Activated CD4-positive, alpha-beta T cell treated with anti-CD3 and anti-CD28 coated beads, Interleukin-2, amount 50 U/mL, for 1 hour (primary cell): ENCODE measurements around the gene RCL1.
"Not testable (repeated sequence)": the region's sequence is repeated elsewhere in the genome, so short reads cannot be mapped to it uniquely, and the experiment has no call there.

ENCODE experiments used
- DNase-seq: peaks from one replicate; pipeline ENCODE4 v3.0.0-alpha.2; 2020

RCL1 gene

DNA sequence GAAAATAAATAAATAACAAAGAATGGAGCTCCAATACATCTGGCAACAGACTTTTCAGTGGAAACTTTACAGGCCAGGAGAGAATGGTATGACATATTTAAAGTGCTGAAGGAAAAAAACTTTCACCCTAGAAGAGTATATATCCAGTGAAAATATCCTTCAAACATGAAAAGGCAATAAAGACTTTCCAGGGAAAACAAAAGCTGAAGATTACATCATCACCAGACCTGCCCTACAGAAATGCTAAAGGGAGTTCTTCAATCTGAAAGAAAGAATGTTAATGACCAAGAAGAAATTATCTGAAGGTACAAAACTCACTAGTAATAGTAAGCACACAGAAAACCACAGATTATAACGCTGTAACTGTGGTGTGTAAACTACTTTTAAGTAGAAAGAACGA is 8.3 kb upstream of the RCL1 start:
- no peak for DNase-seq

DNA sequence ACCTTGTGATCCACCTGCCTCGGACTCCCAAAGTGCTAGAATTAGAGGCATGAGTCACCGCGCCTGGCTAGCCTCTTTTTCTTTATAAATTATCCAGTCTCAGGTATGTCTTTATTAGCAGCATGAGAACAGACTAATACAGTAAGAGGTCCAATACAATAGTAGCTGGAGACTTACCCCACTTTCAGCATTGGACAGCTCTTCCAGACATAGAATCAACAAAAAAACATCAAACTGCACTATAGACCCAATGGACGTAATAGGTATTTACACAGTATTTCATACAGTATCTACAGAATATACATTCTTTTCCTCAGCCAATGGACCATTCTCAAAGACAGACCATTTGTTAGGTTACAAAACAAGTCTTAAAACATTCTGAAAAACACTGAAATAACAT is 6.1 kb upstream of the RCL1 start:
- DNase-seq, result no peak

DNA sequence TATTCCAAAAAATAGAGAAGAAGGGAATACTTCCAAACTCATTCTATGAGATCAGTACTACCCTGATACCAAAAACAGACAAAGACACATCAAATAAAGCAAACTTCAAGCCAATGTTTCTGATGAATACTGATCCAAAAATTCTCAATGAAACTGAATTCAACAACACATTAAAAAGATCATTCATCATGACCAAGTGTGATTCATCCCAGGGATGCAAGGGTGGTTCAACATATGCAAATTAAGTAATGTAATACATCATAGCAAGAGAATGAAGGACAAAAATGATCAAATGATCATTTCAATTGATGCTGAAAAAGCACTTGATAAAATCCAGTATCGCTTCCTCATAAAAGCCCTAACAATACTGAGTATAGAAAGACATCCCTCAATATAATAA is 4.9 kb upstream of the RCL1 start:
- DNase-seq, result no peak

DNA sequence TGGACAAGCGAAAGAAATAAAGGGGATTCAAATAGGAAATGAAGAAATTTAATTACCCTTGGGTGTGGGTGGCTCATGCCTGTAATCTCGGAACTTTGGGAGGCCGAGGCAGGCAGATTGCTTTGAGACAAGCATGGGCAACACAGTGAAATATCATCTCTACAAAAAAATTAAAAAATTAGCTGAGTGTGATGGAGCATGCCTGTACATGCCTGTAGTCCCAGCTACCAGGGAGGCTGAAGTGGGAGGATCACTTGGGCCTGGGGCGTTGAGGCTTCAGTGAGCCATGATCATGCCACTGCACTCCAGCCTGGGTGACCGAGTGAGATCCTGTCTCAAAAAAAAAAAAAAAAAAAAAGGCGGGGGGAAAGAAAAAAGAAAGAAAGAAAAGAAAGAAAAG is 4.0 kb upstream of the RCL1 start:
- DNase-seq, result no peak

DNA sequence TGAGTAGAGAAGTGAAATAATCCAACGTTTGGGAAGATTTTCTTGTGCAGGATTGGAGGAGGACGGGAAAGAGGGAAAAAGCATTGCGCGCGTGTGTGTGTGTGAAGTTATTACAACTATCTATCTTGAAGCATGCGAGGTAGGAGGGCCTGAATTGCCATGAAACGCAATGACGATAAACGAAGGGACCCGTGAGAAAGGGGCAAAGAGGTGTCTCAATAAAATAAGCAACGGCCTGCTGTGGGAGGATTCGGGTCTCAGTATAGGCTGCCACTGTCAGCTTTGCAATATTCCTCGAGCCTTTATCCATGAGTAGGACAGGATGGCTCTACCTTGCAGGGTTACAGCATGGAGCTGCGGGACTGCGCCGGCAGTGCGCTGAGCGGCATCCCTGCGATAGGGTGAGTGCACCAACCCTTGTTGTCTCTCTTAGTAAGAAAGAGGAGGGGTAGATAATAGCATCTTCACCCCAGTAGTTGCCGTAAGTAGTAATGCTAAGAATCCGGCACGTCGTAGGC is 631 bp upstream of the RCL1 start:
- DNase-seq, result no peak

DNA sequence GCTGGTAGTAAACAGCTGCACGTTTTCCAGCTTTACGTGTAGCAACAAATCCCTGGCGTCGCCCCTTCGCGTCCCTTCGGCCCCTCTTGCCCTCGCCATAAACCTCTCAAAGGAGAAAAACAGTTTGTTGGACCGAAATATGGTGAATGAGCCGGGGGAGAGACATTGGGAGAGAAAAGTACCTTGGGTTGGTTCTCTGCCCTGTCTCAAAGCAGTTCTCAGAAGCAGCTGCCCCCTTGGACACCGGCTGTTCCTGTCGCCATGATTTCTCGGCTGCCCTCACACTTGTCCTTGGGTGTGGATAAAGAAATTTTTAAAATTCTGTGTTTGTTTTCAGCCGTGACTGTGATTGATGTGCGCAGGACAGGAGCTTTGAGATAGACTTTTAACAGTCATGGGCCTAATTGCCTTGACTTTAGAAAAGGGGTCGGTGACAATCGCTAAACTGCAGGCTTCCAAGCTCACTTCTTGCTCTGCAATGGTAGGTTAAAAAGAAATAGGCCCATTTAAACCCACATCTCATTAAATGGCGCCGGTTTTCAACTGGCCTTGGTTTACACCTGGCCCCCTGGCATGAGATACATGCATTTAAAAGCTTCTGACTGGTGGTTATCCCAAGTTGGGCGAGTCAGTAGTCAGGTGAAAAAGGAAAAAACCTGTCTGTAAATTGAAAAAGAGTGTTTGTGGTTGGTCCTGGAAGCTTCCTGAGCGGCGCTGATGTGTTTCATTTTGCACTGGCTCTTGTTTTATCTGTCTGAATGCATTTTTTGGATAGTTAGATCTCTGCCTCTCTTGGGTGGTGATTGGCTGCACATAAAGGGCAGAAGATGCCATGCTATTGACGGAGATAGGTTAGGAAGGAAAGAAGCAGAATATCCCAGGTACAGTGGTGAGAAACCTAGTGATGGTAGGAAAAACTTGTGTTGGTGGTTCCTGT is 983 bp downstream of the RCL1 start:
- DNase-seq, result no peak

DNA sequence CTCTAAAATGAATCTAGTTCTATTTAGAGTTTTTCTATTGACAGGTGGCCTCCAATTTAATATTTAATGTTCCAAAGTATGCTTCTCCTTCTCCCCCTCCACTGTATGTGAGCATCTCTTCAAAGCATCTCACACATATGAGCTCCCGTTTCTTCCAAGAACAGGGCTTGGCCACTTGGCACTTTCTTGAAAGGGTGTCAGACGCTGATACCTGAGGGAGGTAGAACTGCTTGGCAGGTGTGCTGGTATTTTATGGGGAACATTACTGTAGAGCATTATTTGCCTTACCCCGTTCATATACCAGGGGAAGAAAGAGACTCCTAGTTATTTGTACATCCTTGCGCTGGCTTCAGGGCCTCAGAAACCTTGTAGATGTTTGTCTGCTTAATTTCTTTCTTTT is 1.9 kb downstream of the RCL1 start:
- DNase-seq, result no peak

DNA sequence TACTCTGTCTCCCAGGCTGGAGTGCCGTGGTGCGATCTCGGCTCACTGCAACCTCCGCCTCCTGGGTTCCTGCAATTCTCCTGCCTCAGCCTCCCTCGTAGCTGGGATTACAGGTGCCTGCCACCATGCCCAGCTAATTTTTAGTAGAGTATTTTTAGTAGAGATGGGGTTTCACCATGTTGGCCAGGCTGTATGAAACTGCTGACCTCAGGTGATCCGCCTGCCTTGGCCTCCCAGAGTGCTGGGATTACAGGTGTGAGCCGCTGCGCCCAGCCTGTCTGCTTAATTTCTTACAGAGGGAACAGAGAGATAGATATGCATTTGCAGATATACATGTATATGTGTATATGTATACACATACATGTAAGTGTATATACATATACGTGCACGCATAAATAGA is 2.4 kb downstream of the RCL1 start:
- DNase-seq, result not testable (repeated sequence)

DNA sequence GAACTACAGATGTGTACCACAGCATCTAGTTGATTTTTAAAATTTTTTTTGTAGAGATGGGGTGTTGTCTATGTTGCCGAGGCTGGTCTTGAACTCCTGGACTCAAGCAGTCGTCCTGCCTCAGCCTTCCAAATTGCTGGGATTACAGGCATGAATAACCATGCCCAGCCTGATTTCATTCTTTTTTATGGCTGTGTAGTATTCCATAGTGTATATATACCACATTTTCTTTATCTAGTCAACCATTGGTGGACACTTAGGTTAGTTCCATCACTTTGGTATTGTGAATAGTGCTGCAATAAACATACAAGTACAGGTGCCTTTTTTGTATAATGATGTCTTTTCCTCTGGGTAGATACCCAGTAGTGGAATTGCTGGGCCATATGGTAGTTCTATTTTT is 3.8 kb downstream of the RCL1 start:
- DNase-seq, result no peak

DNA sequence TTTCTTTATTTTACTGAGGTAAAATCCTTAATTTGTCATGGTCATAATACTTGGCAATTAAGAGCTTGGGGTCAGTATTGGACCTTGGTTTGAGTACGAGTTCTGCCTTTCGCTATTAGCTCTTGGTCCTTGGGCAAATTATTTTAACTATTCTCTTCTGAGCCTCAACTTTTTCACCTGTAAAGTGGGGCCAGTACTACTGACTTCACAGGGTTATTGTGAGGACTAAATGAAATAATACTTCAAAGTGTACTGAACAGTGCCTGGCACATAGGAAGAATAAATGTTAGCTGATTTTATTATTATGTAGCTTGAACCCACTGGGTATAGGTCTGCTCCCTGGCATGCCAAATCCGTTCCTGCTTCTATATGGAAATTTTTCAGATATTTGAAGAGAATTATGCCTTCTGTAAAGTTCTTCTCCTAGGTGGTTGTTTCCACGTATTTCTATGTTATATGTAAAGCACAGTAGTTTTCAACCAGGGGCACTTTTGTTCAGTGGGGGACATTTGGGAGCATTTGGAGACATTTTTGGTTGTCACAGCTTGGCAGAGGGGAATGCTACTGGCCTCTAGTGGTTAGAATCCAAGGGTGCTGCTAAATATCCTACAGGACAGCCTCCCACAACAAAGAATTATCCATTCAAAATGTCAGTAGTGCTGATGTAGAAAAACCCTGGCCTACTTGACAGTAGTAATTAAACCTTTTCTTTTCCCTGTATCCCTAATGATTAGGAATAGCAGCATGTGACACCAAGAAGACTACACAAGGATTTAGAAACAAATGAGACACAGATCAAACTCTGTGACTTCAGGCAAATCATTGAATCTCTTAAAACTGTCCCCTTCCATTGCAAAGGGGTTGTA is 4.5 kb downstream of the RCL1 start:
- no peak for DNase-seq

DNA sequence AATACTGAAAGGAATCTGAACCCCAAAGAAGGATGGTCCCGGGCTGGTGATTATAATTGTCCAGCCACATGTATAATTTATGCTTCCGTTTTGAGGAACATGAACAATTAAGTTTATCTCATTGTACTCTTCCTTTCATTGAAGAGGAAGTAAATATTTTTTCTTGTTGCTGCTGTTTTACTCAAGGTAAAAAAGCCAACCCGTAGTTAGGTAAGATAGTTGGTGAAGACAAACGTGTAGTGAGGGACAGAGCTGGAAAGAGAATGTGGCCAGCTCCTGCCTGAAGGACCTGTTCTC is 5.1 kb downstream of the RCL1 start:
- no peak for DNase-seq

DNA sequence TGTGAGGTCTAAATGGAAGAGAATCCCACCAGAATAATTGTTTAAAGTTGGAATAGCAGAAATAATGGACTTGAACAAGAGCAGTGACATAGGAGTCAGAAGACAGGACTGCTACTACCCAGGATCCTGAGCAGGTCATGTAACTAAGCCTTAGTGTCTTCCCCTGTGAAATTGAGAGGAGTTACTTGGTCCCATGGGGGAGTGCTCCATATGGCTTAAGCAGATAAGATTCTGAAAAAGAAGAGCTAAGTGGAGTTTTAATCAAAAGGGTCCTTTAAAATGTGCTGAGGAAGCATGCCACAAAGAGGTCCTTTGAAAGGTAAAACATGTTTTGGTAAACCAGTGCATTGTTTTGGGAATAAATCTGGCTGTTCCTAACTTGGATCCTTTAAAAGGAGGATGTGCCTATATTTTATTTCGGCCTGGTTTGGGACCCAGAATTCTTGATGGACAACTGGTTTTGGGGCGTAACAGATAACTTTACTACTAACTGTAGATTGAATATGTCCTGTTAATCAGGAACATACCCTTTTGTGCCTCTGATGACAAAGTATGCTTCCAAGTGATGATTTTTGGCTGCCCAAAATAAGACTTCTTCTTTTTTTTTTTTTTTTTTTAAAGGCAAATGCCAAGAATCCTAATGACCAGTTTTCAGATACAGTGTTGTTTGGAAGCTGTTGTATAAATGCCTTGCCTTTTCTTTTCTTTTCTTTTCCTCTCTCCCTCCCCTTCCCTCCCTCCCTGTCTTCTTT is 5.7 kb downstream of the RCL1 start:
- DNase-seq, result no peak

DNA sequence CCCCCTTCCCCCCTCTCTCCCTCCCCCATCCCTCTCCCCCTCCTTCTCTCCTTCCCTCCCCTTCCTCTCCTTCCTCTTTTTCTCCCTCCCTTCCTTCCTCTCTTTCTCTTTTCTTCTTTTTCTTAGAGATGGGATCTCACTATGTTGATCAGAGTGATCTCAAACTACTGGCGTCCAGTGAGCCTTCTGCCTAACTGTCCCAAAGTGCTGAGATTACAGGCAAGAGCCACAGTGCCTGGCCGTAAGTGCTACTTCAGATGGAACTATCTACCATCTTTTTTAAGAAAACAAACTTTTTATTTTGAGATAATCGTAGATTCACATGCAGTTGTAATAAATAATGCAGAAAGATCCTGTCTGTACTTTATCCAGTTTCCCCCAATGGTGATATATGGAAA is 6.3 kb downstream of the RCL1 start:
- no peak for DNase-seq

DNA sequence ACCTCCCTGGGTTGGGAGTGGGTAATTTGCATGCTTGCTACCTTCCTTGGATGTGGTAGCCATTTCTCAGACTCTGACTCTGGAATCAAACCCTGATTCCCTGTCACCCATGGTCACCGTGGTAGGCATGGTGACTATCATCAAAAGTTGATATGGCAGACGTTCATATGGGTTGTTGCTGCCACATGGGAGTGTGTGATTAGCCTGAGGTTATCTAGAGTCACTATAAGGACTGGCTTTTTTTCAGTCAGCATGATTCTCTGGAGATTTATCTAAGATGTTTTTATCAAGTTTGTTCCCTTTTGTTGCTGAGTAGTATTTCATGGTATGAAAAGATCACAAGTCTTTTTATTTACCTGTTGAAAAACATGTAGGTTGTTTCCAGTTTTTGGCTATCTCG is 7.0 kb downstream of the RCL1 start:
- DNase-seq, result no peak

DNA sequence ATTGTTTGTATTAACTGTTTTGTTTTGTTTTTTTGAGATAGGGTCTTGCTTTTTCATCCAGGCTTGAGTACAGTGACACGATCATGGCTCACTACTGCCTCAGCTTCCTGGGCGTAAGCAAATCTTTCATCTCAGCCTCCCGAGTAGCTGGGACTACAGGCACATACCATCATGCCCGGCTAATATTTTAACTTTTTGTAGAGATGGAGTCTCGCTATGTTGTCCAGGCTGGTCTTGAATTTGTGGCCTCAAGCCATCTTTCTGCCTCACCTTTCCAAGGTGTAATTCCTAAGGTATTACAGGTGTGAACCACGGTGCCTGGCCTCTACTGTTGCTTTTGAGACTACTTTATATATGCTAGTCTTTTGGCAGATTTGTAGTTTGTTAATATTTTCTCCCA is 8.4 kb downstream of the RCL1 start:
- no peak for DNase-seq

DNA sequence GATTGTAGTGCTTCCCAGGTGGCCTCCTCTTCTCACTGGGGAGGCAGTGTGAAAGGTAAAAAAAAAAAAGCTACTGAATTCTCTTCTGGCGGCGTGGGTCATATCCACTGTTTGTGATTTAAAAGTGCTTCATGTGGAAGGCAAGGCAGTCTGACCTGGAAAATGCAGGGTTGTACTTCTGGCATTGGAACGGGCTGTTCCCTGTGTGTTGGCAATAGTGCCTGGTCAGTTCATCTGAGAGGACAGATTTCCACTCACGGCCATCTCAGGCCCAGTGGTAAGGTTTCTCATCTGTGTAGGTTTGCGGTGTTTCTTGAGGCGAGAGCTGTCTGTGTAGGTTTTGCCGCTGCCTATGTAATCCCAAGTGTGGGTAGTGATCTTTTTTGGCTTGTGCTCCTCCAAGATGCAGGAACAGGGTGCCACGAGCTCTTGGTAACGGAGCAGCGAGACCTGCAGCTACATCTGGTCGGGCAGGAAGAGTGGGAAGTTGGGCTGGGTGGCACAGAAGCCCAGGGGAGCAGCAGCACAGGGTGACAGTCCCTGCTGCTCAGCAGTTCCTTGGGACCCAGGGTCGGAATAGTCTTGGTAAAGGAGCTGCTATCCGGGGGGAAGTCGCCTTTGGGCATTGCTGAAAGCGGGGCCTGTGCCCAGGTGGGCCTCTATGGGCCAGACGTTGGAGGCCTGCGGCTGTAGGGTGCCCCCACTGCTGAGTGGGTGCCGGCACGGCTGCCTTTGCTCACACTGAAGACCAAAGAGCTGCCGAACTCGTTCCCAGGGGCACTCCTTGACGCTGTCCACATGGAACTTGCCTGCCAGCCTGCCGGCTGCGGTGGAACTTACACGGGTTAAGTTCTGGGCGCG is 11.2 kb downstream of the RCL1 start:
- DNase-seq, result no peak

DNA sequence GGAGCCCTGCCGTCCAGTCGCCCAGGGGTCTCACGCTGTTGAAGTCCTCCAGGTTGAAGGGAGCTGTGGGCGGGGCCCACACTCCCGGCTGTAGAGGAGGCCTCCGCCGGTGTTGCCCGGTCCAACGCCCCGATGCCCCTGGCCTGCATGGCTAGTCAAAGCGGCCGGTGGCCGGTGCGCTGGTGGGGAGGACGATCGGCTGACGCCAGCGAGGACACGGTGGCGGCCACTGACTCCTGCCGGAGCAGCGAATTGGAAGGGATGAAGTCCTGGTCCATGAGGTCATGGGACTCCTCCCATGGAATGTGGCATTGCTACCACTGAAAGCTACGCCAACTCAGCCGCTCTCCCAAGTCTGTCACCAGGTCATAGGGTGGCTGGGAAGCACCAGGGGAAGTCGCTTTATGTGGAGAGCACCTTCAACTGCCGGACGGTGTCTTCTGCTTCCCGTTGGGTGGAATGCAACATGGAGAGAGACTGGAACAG is 11.8 kb downstream of the RCL1 start:
- no peak for DNase-seq

DNA sequence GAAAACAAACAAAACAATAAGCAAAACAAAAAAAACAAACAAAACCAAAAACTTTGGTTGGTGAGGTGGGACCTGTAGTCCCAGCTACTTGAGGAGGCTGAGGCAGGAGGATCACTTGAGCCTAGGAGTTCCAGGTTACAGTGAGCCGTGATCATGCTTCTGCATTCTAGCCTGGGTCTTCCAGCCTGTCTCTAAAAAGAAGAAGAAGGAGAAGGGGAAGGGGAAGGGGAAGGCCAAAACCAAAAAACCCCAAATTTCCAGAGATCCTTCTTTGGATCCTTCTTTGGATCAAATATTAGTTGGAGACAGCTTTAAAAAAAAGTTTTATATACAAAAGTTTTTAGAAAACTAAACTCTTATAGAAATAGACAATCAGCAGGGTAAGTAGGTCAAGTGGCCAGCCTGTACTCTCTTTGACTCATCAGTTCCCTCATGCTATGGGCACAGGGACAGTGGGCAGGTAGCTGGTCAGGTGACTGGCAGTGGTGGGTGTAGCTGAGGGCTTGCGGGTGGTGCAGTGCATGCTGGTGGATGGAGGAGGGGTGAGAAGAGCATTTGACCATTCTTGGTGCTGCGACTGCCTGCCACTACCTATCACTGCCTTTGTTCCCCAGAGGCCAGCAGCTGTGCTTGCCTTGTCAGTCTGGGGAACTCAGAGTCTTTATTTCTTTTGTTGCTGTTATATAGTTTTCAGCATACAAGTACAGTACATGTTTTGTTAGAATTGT is 12.6 kb downstream of the RCL1 start:
- DNase-seq, result no peak

DNA sequence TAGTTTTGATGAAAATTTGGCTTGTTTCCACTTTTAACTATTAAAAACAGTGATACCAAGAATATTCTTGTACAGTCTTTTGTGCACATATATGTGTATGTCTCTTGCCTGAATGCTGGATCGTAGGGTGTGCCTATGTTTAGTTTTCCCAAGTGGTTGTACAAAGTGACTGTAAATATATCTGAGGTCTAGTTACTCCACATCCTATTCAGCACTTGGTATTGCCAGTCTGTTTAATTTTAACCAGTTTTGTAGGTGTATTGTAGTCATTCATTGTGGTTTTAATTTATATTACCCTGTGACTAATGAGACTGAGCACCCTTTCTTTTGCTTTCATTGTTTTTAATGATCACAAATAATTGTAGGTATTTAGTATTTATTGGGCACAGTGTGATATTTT is 17.8 kb downstream of the RCL1 start:
- no peak for DNase-seq

DNA sequence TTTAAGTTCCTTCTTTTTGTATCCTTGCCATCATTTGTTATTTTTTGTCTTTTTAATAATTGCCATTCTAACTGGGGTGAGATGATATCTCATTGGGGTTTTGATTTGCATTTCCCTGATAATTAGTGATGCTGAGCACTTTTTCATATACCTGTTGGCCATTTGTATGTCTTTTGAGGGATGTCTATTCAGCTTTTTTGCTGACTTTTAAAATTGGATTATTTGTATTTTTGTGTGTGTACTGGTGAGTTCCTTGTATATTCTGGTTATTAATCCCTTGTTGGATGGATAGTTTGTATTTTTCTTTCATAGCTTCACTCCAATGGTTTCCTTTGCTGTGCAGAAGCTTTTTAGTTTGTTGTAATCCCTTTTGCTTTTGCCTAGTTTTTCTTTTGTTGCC is 19.1 kb downstream of the RCL1 start:
- DNase-seq, result no peak

DNA sequence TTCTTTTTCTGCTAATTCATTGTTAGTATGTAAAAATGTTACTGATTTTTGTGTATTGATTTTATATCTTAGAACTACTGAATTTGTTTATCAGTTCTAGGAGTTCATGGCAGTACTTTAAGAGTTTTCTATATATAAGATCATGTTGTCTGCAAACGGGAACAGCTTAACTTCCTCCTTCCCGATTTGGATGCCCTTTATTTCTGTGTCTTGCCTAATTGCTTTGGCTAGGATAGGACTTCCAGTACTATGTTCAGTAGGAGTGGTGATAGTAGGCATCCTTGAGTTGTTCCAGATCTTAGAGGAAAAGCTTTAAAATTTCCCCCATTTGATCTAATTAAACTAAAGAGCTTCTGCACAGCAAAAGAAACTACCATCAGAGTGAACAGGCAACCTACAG is 20.1 kb downstream of the RCL1 start:
- DNase-seq, result no peak

DNA sequence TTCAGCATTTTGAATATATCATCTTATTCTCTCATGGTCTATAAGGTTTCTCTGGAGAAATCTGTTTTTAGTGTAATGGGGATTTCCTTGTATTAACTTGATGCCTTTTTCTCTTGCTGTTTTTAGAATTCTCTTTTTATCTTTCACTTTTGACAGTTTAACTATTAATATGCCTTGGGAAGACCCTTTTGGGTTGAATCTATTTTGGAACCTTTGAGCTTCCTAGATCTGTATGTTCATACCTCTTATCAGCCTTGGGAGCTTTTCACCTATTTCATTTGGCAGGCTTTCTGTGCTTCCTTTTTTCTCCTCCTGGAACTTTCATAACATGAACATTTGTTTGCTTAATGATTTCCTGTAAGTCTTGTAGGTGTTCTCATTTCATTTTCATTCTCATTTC is 22.2 kb downstream of the RCL1 start:
- DNase-seq, result no peak
